ENCODE measurements around the gene PIK3R1. TPM values are rescaled to one million over a fixed set of nuclear protein-coding genes. Genes with fewer than 3 reads are reported as not detected.

Gene PIK3R1
- 17.3 and 22.2 TPM in 2 replicates for total RNA-seq

DNA sequence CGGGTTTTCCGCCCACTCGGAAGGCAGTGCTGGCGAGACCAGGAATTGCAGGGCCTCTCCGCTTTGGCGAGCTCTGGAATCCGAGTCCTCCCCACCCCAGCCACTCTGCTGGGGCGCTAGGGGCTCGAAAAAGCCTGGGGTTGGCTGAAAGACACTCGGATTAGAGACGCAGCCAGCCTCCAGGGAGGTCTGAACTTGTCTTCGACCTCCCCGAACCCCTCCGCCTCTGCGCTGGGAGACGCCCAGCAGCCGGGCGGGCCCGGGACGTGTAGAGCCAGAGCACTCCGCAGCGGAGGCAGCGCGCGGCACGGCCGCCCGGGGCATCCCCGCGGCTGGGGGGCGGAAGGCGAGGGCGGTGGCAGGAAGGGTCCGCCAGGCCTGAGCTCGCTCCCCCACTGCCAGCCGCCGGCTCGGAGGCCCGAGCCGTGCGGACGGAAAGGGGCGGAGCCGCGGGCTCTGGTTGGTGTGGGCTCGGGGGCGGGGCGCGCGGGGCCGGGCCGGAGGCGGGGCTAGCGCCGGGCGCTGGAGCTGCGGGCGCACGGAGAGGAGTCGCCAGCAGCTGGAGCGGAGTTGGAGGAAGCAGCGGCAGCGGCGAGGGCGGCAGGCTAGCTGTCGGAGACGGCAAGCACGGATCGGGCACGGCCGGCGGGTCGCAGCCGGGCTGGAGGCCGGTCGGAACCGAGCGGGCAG lies at the start of gene PIK3R1:
PIK3R1 (plus strand) TSS at position 549 of the 690 bp plus-strand sequence. CDS start 10,920 bp downstream, outside the sequence.
- DNase-seq (ENCODE audit: extremely low read depth, low read depth, low spot score): no peak

DNA sequence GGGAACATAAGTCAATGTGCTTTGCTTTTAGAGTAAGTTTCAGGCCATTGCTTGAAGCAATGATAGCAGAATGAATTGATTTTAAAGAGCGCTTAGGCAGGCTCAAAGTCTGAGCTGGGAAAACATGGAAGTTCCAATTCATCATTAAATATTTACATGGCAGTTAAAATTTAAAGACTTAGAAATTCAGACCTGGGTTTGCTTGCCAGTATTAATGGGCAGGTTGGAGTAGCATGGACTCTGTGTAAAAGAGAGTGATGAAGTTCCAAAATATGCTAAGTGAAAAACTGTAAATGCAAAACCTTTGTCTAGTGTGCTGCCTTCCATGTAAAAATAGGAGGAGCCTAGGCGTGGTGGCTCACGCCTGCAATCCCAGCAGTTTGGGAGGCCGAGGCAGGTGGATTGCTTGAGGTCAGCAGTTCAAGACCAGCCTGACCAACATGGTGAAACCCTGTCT lies 48.3 kb upstream of the PIK3R1 start:
- DNase-seq (ENCODE audit: extremely low read depth, low read depth, low spot score): no peak

DNA sequence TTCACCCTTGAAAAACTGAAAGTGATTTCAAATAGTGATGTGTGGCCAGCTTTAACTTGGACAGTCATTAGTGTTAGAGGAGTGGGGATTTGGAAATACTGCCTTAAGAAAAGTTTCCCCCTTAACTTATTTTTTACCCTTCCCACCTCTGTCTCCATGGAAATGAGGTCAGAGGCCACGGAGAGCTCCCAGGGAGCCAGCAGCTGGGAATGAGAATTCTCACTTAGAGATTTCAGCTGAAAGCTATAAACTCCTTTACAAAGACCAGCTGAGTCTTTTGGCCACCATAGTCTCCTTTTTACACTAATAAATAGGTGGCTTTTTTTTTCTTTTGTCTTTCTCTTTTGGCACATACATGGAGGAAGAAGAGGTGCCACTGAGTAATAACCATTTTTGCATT lies 45.7 kb upstream of the PIK3R1 start:
- DNase-seq (ENCODE audit: extremely low read depth, low read depth, low spot score): no peak

DNA sequence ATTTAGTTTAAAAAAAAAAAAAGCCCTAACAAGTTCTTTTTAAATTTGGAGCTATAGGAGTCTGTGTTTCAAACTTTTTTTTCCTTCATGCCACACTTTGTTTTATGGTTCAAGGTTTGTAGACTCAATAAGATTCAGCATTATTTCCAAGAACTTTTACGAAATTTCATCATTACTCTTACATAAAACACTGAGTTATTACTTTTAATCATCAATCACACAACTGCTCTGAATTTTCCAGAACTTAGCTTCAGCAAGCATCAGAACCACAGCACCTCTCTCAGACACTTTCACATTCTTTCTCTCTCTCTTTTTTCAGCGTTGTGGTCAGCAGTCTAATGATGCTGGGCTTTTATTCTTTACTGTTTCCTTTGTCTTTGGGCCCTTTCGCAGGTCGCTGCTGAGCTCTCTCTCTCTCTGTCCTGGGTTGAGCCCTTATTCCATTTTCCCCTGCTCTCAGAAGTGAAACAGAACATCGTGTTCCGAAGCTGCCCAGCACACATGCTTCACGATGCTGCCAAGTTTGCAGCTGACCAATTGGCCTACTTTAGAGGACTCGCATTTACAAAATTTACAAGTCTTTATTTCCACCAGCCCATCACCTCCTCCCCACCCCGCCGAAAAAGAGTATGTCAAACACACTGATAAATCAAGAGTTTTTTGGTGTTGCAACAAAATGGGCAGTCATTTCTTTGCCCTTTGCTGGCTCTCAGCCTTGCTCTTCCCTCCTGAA lies 44.6 kb upstream of the PIK3R1 start:
- DNase-seq (ENCODE audit: extremely low read depth, low read depth, low spot score): no peak

GRCh38 chr5:68172314-68172713 lies 43.2 kb upstream of the PIK3R1 start:
- DNase-seq (ENCODE audit: extremely low read depth, low read depth, low spot score): no peak

- DNase-seq (ENCODE audit: extremely low read depth, low read depth, low spot score): no peak
Measured at GRCh38 chr5:68173007-68173406, 42.5 kb upstream of the PIK3R1 start.

DNA sequence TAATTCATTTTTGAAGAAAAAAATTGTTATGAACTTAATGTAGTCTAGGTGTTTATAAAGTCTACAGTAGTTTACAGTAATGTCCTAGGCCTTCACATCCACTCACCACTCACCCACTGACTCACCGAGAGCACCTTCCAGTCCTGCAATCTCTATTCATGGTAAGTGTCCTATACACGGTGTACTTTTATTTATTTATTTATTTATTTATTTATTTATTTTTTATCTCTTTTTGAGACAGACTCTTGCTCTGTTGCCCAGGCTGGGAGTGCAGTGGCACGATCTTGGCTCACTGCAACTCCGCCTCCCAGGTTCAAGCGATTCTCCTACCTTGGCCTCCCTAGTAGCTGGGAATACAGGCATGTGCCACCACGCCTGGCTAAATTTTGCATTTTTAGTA lies 39.3 kb upstream of the PIK3R1 start:
- no peak for DNase-seq (ENCODE audit: extremely low read depth, low read depth, low spot score)

- no peak for DNase-seq (ENCODE audit: extremely low read depth, low read depth, low spot score)
Measured at GRCh38 chr5:68176802-68177479, 38.6 kb upstream of the PIK3R1 start.

- DNase-seq (ENCODE audit: extremely low read depth, low read depth, low spot score): no peak
Measured at GRCh38 chr5:68177676-68178075, 37.9 kb upstream of the PIK3R1 start.

DNA sequence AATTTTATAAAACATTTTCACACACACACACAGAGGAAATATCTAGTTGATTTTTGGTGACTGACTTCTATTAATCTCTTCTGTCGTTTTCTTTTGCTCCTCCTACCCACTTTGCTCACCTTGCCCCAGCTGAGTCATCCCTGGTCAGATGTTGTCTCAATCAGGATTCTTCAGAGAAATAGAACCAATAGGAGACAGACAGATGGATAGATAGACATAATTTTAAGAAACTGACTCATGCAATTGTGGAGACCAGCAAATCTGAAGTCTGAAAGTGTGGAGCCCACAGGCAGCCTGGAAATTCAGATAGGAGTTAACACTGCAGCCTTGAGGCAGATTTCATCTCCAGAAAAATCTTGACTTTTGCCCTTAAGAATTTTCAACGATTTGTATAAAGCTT lies 37.0 kb upstream of the PIK3R1 start:
- no peak for DNase-seq (ENCODE audit: extremely low read depth, low read depth, low spot score)

DNA sequence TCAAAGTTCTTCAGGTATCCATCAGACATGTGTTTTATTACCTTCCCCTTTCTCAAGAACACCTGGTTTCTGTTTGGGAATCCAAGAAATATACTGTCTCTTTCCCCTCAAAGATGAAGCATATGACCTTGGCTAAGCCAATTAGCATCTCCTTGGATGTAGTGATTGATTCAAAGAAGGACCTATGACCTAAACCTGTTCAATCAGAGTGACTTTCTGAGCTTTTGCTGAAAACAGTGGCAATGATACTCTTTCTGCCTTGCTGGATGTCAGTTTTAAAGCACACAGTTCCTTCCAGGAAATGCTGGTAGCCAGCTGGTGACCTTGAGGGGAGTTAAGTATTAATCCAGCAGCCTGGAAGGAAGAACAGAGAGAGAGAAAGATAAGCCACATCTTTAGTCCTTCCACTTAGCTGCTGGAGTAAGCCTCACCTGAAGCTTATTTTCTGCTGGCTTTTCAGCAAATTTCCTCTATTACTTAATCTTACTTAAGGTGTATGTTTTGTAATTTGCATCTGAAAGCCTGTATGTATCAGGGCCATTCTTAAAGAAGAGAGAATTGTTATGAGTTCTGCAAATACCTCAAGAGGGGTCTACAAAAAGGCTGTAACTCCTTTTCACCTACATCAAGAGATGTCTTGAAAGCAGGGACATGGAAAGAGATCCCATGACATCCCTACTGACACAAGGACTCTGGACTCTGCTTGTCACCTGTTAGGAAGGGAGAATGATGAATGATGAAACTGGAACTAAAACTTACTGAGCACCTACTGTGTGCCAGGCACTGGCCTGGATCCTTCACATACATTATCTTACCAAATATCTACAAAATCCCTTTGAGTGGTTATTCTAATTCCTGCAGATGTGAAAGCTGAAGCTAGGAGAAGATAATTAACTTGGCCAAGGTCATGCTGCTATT lies 35.2 kb upstream of the PIK3R1 start:
- DNase-seq (ENCODE audit: extremely low read depth, low read depth, low spot score): no peak

- no peak for DNase-seq (ENCODE audit: extremely low read depth, low read depth, low spot score)
Measured at GRCh38 chr5:68181039-68181599, 34.4 kb upstream of the PIK3R1 start.

DNA sequence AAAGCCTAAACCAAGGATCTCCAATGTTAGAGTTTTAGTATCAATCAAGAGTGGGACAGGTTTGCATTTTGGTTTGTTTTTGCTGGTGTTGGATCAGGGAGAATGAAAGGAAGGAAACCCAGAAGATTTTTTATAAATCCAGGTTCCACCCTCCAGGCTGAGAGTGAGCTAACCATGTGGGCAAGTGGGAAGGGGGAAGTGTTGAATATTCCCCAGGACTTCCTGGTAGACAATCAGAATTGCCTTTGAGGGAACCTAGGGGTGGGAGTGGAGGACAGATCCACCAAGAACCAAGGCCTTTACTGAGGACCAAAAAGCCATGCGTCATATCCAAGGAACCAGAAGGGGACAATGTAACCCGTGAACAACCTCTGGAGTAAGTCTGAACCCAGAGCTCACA lies 33.5 kb upstream of the PIK3R1 start:
- no peak for DNase-seq (ENCODE audit: extremely low read depth, low read depth, low spot score)

- DNase-seq (ENCODE audit: extremely low read depth, low read depth, low spot score): no peak
Measured at GRCh38 chr5:68182534-68182933, 33.0 kb upstream of the PIK3R1 start.

DNA sequence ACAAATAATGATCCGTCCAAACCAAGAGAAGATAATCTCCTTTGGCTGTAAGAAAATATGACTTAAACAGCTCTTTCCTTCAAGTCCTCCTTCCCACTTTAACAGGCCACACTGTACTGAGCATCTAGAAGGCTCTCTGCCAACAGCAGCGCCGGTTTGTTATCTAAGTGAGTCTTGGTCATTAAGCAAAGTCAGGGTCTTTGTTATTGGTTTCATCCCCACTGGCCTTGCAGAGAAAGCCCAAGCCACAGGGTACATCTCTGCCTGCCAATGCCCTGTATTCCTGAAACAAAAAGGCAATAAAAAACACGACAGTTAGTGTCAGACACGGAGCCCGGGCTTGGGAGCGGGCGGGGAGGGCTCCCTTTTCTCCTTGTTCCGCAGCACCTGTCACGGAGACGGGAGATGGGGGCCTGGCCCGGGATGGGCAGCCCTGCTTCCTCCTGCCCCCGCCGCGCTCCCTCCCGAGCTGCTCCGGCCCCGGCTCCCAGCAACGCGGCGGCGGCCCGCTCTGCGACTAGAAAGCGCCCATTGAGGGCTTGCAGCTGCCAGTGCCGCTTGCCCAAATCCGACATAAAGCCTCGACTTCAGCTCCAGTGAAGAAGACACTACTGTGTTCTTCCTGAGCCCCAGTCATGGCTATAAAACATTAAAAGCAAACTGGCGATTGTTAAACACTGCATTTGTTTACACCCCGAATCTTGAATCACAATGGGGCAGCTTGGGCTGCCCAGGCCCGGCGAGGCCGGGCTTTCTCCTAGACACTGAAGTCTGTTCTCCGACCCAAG lies 28.1 kb upstream of the PIK3R1 start:
- no peak for DNase-seq (ENCODE audit: extremely low read depth, low read depth, low spot score)

- DNase-seq (ENCODE audit: extremely low read depth, low read depth, low spot score): no peak
Measured at GRCh38 chr5:68189171-68189570, 26.4 kb upstream of the PIK3R1 start.

DNA sequence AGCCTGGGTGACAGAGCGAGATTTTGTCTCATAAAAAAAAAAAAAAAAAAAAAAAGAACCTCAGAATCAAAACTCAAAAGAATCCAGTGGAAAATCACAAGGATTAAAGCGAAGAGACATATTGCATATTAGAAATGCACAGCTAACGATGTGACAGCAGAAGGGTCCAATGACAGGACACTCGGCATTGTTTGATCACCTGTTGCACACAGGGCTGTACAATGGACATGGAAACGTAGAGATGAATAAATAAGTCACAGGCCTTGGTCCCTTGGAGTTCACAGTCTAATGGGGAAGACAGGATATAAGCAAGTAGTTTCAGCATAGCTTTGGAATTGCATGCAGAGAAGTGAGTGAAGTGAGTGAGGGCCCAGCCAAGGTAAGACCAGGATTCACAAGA lies 25.9 kb upstream of the PIK3R1 start:
- DNase-seq (ENCODE audit: extremely low read depth, low read depth, low spot score): no peak

DNA sequence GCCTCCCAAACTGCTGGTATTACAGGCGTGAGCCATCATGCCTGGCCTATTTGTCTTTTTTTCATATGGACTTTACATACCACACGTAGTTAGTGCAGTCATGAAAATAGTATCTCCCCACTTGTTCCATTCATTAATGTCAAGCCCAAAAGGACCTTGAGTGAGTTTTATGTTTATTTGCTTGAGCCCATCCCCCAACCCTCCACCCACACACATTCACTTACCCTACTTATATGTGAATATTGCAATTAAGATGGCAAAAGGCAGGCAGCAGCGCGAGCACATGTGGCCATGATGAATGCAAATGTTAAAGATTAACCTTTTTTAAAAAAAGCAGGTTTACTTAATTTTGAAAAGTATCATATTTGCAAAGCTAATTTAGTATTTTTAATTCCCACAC lies 24.9 kb upstream of the PIK3R1 start:
- DNase-seq (ENCODE audit: extremely low read depth, low read depth, low spot score): no peak

- no peak for DNase-seq (ENCODE audit: extremely low read depth, low read depth, low spot score)
Measured at GRCh38 chr5:68191083-68191791, 24.3 kb upstream of the PIK3R1 start.
